HEK293 (cell line): ENCODE measurements around the gene PAK4.

Experiments used
- CTCF ChIA-PET: fragments of 350-600 bp; formaldehyde crosslinking; extraction: SDS; loops from one replicate; lab custom pipeline; 2021; ENCODE audit warnings: antibody characterized with exemption; lab: Yijun Ruan, JAX
- POLR2A ChIA-PET: fragments of 300-600 bp; formaldehyde crosslinking; extraction: SDS; loops from one replicate; lab custom pipeline; 2020; ENCODE audit warnings: antibody characterized with exemption, inconsistent platforms; lab: Yijun Ruan, JAX
- H3K27ac ChIP-seq: fragments of 200-500 bp; sonication (Bioruptor generic); 2 replicates; pipeline ENCODE4 v1.5.1; 2014; ENCODE audit warnings: low read depth, low read length, control low read depth, inconsistent platforms; ENCODE audit errors: extremely low read depth
- H3K36me3 ChIP-seq, 2 experiments: fragments of 200-500 bp in 1 of 2; sonication (Bioruptor generic) in 1 of 2; 1 replicate in 1 of 2; 2 replicates in 1 of 2; pipeline ENCODE4 v1.5.1; 2014 to 2017; ENCODE audit warnings: inconsistent platforms in 2 of 2, low read length in 2 of 2; ENCODE audit not compliant: control insufficient read depth in 2 of 2, insufficient read depth in 1 of 2
- H3K4me1 ChIP-seq: fragments of 200-500 bp; sonication (Bioruptor generic); 2 replicates; pipeline ENCODE4 v1.5.1; 2014; ENCODE audit warnings: mild to moderate bottlenecking, low read length, inconsistent platforms; ENCODE audit not compliant: control insufficient read depth, insufficient read depth
- H3K4me3 ChIP-seq: 2 replicates; pipeline ENCODE4 v1.5.1; 2011; ENCODE audit warnings: low read depth, mild to moderate bottlenecking, control low read depth, low read length, moderate library complexity
- H3K9me3 ChIP-seq: fragments of 200-500 bp; sonication (Bioruptor generic); 2 replicates; pipeline ENCODE4 v1.5.1; 2014; ENCODE audit warnings: low read depth, low read length, inconsistent platforms; ENCODE audit not compliant: control insufficient read depth, insufficient read depth
- AEBP2 ChIP-seq: fragments of 450-650 bp; formaldehyde crosslinking; IDR thresholded peaks from 2 replicates; pipeline ENCODE4 v1.5.1; 2016; ENCODE audit warnings: missing biosample characterization, missing genetic modification characterization, borderline replicate concordance
- OVOL3 ChIP-seq: fragments of 450-650 bp; formaldehyde crosslinking; IDR thresholded peaks from 2 replicates; pipeline ENCODE4 v1.5.1; 2016; ENCODE audit warnings: missing biosample characterization, missing genetic modification characterization
- SCRT1 ChIP-seq: fragments of 450-650 bp; formaldehyde crosslinking; IDR thresholded peaks from 2 replicates; pipeline ENCODE4 v1.5.1; 2016; ENCODE audit warnings: missing biosample characterization, missing genetic modification characterization, borderline replicate concordance
- WT1 ChIP-seq: fragments of 450-650 bp; formaldehyde crosslinking; IDR thresholded peaks from 2 replicates; pipeline ENCODE4 v1.5.1; 2016; ENCODE audit warnings: missing biosample characterization, missing genetic modification characterization
- YY1 ChIP-seq: fragments of 450-650 bp; formaldehyde crosslinking; IDR thresholded peaks from 2 replicates; pipeline ENCODE4 v1.5.1; 2018; ENCODE audit warnings: missing biosample characterization, missing genetic modification characterization
- ZBTB8A ChIP-seq: fragments of 450-650 bp; formaldehyde crosslinking; IDR thresholded peaks from 2 replicates; pipeline ENCODE4 v1.5.1; 2016; ENCODE audit warnings: missing biosample characterization, missing genetic modification characterization
- ZFP69B ChIP-seq: fragments of 450-650 bp; formaldehyde crosslinking; IDR thresholded peaks from 2 replicates; pipeline ENCODE4 v1.5.1; 2016; ENCODE audit warnings: missing biosample characterization, missing genetic modification characterization
- ZNF248 ChIP-seq: fragments of 450-650 bp; formaldehyde crosslinking; IDR thresholded peaks from 2 replicates; pipeline ENCODE4 v1.5.1; 2017; ENCODE audit warnings: missing biosample characterization, missing genetic modification characterization
- ZNF394 ChIP-seq: fragments of 450-650 bp; formaldehyde crosslinking; IDR thresholded peaks from 2 replicates; pipeline ENCODE4 v1.5.1; 2016; ENCODE audit warnings: missing biosample characterization, missing genetic modification characterization, mild to moderate bottlenecking, moderate library complexity, borderline replicate concordance
- ZNF404 ChIP-seq: fragments of 450-650 bp; formaldehyde crosslinking; IDR thresholded peaks from 2 replicates; pipeline ENCODE4 v1.5.1; 2017; ENCODE audit warnings: missing biosample characterization, missing genetic modification characterization
- ZNF423 ChIP-seq: fragments of 450-650 bp; formaldehyde crosslinking; IDR thresholded peaks from 2 replicates; pipeline ENCODE4 v1.5.1; 2016; ENCODE audit warnings: missing biosample characterization, missing genetic modification characterization
- ZNF48 ChIP-seq: fragments of 450-650 bp; formaldehyde crosslinking; IDR thresholded peaks from 2 replicates; pipeline ENCODE4 v1.5.1; 2016; ENCODE audit warnings: missing biosample characterization, missing genetic modification characterization
- ZNF501 ChIP-seq: fragments of 450-650 bp; formaldehyde crosslinking; IDR thresholded peaks from 2 replicates; pipeline ENCODE4 v1.5.1; 2016; ENCODE audit warnings: missing biosample characterization, missing genetic modification characterization
- ZNF600 ChIP-seq: fragments of 450-650 bp; formaldehyde crosslinking; IDR thresholded peaks from 2 replicates; pipeline ENCODE4 v1.5.1; 2016; ENCODE audit warnings: missing biosample characterization, missing genetic modification characterization
- ZNF621 ChIP-seq: fragments of 450-650 bp; formaldehyde crosslinking; IDR thresholded peaks from 2 replicates; pipeline ENCODE4 v1.5.1; 2017; ENCODE audit warnings: missing biosample characterization, missing genetic modification characterization
- ZNF623 ChIP-seq: fragments of 450-650 bp; formaldehyde crosslinking; IDR thresholded peaks from 2 replicates; pipeline ENCODE4 v1.5.1; 2016; ENCODE audit warnings: missing biosample characterization, missing genetic modification characterization
- ZNF660 ChIP-seq: fragments of 450-650 bp; IDR thresholded peaks from 2 replicates; pipeline ENCODE4 v1.5.1; 2018; ENCODE audit warnings: missing biosample characterization, mild to moderate bottlenecking, missing genetic modification characterization
- ZNF792 ChIP-seq: fragments of 450-650 bp; formaldehyde crosslinking; IDR thresholded peaks from 2 replicates; pipeline ENCODE4 v1.5.1; 2016; ENCODE audit warnings: missing biosample characterization, missing genetic modification characterization
- ZSCAN4 ChIP-seq: fragments of 450-650 bp; formaldehyde crosslinking; IDR thresholded peaks from 2 replicates; pipeline ENCODE4 v1.5.1; 2017; ENCODE audit warnings: missing biosample characterization, missing genetic modification characterization
- TF ChIP-seq, protein P1 (sequence below): fragments of 450-650 bp; formaldehyde crosslinking; IDR thresholded peaks from 2 replicates; pipeline ENCODE4 v1.5.1; 2016; ENCODE audit warnings: missing biosample characterization, missing genetic modification characterization
- TF ChIP-seq, protein P2 (sequence below): fragments of 450-650 bp; formaldehyde crosslinking; IDR thresholded peaks from 2 replicates; pipeline ENCODE4; 2016; ENCODE audit warnings: missing biosample characterization, missing genetic modification characterization
- TF ChIP-seq, protein P3 (sequence below): fragments of 450-650 bp; formaldehyde crosslinking; IDR thresholded peaks from 2 replicates; pipeline ENCODE4 v1.5.1; 2016; ENCODE audit warnings: missing biosample characterization, missing genetic modification characterization
- TF ChIP-seq, protein P4 (sequence below): fragments of 450-650 bp; formaldehyde crosslinking; IDR thresholded peaks from 2 replicates; pipeline ENCODE4 v1.5.1; 2017; ENCODE audit warnings: missing biosample characterization, missing genetic modification characterization
- TF ChIP-seq, protein P5 (sequence below): fragments of 450-650 bp; formaldehyde crosslinking; IDR thresholded peaks from 2 replicates; pipeline ENCODE4 v1.5.1; 2016; ENCODE audit warnings: missing biosample characterization, missing genetic modification characterization

PAK4 gene

DNA sequence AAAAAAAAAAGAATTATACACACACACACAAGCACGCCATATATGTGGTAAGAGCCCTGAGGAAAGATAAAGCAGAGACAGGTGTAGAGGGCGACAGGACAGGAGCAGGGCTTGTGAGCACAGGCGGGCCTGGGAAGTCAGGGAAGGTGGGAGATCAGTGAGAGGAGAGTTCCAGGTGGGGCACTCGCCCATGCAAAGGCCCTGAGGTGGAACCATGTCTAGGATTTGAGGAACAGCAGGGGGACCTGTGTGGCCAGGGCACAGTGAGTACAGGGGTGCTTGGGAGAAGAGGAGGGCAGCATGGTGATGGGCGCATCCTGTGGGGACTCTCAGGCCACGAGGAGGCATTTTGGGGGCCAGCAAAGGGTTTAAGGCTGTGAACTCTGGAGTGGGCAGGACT lies 38.7 kb downstream of the PAK4 start:
- ChIA-PET POLR2A (interaction anchor here (0.8 kb wide), 1 partner anchor 24 kb away, joined by 11 read pairs; no protein-coding TSS in a partner anchor), CTCF (interaction anchor here (0.5 to 1.0 kb wide), 3 partner anchors 23 to 161 kb away, joined by 3 to 6 read pairs (median 4); no protein-coding TSS in a partner anchor)
- Histone ChIP-seq H3K36me3 (no peaks in the 10 kb centered on the region; a peak in 1 of 3 replicates), H3K9me3 (no peaks in the 10 kb centered on the region), H3K27ac (0 out of 2 replicates have a peak overlapping the region, but pooled peaks have one; percentile 24), H3K4me1 (peaks cover 12% of the 10 kb centered on the region), H3K4me3 (no peak overlapping the region)
- no peak for TF ChIP-seq ZSCAN4 (tag by site-specific recombination)
- no peak for TF ChIP-seq ZNF501 (tag by site-specific recombination)
- no peak for TF ChIP-seq WT1
- no peak for TF ChIP-seq ZBTB8A (tag by site-specific recombination)
- TF ChIP-seq, protein P1, sequence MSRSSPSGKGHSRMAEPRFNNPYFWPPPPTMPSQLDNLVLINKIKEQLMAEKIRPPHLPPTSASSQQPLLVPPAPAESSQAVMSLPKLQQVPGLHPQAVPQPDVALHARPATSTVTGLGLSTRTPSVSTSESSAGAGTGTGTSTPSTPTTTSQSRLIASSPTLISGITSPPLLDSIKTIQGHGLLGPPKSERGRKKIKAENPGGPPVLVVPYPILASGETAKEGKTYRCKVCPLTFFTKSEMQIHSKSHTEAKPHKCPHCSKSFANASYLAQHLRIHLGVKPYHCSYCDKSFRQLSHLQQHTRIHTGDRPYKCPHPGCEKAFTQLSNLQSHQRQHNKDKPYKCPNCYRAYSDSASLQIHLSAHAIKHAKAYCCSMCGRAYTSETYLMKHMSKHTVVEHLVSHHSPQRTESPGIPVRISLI, result peak; percentile 38; the same call in 1 of the 2 replicates
- no peak for TF ChIP-seq ZNF423 (tag by site-specific recombination)
- peak; percentile 97 for TF ChIP-seq ZNF623 (tag by site-specific recombination)

- peaks cover 9% of the 10 kb centered on the region for H3K4me1 ChIP-seq
- peaks cover 6 to 9% of the 10 kb centered on the region in 2 experiments; a peak in 2 of 3 replicates for H3K36me3 ChIP-seq
- no peak overlapping the region for H3K27ac ChIP-seq
- ChIA-PET POLR2A (no interaction called here), CTCF (interaction anchor here (0.6 to 1.3 kb wide), 2 partner anchors 22 to 569 kb away, joined by 3 to 6 read pairs; no protein-coding TSS in a partner anchor)
- no peak overlapping the region for H3K4me3 ChIP-seq
- no peaks in the 10 kb centered on the region for H3K9me3 ChIP-seq
- TF ChIP-seq, protein P2, sequence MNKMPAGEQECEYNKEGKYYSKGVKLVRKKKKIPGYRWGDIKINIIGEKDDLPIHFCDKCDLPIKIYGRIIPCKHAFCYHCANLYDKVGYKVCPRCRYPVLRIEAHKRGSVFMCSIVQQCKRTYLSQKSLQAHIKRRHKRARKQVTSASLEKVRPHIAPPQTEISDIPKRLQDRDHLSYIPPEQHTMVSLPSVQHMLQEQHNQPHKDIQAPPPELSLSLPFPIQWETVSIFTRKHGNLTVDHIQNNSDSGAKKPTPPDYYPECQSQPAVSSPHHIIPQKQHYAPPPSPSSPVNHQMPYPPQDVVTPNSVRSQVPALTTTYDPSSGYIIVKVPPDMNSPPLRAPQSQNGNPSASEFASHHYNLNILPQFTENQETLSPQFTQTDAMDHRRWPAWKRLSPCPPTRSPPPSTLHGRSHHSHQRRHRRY (tag by site-specific recombination), result no peak
- TF ChIP-seq, protein P3, sequence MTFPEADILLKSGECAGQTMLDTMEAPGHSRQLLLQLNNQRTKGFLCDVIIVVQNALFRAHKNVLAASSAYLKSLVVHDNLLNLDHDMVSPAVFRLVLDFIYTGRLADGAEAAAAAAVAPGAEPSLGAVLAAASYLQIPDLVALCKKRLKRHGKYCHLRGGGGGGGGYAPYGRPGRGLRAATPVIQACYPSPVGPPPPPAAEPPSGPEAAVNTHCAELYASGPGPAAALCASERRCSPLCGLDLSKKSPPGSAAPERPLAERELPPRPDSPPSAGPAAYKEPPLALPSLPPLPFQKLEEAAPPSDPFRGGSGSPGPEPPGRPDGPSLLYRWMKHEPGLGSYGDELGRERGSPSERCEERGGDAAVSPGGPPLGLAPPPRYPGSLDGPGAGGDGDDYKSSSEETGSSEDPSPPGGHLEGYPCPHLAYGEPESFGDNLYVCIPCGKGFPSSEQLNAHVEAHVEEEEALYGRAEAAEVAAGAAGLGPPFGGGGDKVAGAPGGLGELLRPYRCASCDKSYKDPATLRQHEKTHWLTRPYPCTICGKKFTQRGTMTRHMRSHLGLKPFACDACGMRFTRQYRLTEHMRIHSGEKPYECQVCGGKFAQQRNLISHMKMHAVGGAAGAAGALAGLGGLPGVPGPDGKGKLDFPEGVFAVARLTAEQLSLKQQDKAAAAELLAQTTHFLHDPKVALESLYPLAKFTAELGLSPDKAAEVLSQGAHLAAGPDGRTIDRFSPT (tag by site-specific recombination), result 0 out of 2 replicates have a peak, but pooled peaks have one; percentile 44
- TF ChIP-seq ZNF621 (tag by site-specific recombination), result no peak
- peak; percentile 85; the same call in 1 of the 2 replicates for TF ChIP-seq ZNF792 (tag by site-specific recombination)
- TF ChIP-seq, protein P4, sequence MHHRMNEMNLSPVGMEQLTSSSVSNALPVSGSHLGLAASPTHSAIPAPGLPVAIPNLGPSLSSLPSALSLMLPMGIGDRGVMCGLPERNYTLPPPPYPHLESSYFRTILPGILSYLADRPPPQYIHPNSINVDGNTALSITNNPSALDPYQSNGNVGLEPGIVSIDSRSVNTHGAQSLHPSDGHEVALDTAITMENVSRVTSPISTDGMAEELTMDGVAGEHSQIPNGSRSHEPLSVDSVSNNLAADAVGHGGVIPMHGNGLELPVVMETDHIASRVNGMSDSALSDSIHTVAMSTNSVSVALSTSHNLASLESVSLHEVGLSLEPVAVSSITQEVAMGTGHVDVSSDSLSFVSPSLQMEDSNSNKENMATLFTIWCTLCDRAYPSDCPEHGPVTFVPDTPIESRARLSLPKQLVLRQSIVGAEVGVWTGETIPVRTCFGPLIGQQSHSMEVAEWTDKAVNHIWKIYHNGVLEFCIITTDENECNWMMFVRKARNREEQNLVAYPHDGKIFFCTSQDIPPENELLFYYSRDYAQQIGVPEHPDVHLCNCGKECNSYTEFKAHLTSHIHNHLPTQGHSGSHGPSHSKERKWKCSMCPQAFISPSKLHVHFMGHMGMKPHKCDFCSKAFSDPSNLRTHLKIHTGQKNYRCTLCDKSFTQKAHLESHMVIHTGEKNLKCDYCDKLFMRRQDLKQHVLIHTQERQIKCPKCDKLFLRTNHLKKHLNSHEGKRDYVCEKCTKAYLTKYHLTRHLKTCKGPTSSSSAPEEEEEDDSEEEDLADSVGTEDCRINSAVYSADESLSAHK (tag by site-specific recombination), result no peak
- no peak for TF ChIP-seq ZNF394
- no peak for TF ChIP-seq OVOL3
- TF ChIP-seq YY1, result no peak
- no peak for TF ChIP-seq SCRT1 (tag by site-specific recombination)
- 0 out of 2 replicates have a peak, but pooled peaks have one; percentile 19 for TF ChIP-seq ZNF600 (tag by site-specific recombination)
- no peak for TF ChIP-seq AEBP2 (tag by site-specific recombination)
- TF ChIP-seq, protein P5, sequence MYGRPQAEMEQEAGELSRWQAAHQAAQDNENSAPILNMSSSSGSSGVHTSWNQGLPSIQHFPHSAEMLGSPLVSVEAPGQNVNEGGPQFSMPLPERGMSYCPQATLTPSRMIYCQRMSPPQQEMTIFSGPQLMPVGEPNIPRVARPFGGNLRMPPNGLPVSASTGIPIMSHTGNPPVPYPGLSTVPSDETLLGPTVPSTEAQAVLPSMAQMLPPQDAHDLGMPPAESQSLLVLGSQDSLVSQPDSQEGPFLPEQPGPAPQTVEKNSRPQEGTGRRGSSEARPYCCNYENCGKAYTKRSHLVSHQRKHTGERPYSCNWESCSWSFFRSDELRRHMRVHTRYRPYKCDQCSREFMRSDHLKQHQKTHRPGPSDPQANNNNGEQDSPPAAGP (tag by site-specific recombination), result no peak
- no peak for TF ChIP-seq ZNF248
- no peak for TF ChIP-seq ZNF404
- TF ChIP-seq ZFP69B (tag by site-specific recombination), result no peak
- no peak for TF ChIP-seq ZNF48 (tag by site-specific recombination)
- no peak for TF ChIP-seq ZNF660 (tag by site-specific recombination)
Observed at GRCh38 chr19:39165857-39166256, 40.3 kb downstream of the PAK4 start.
